Erythroblast (primary cell): ENCODE measurements around the gene ARHGEF37.

Experiments used
- GATA1 ChIP-seq: IDR thresholded peaks from 2 replicates; pipeline ENCODE4 v1.6.1; 2011; ENCODE audit warnings: low read depth, mild to moderate bottlenecking, control low read depth, low read length, moderate library complexity
- POLR2A ChIP-seq: IDR thresholded peaks from 2 replicates; pipeline ENCODE4 v1.6.1; 2011; ENCODE audit warnings: mild to moderate bottlenecking, low read length

GRCh38 chr5:149541893-149542292 is 39.4 kb upstream of the ARHGEF37 start:
- no peak for TF ChIP-seq POLR2A
- TF ChIP-seq GATA1, result no peak
